Thyroid gland (tissue), 4 donors: ENCODE measurements around the gene H6PD. TPM values are rescaled to one million over a fixed set of nuclear protein-coding genes. Genes with fewer than 3 reads are reported as not detected.

Experiments
- DNase-seq, 2 donors: peaks; one replicate each; pipeline ENCODE4 v3.0.0-alpha.2; 2019
- H3K27ac ChIP-seq, 3 donors: fragments of 200-600 bp; sonication (generic); 1 replicate in 2 of 3; 2 replicates in 1 of 3; pipeline ENCODE4 v1.5.1; 2016 to 2019; ENCODE audit warnings: mild to moderate bottlenecking in 1 of 3, moderate library complexity in 1 of 3
- H3K27me3 ChIP-seq: fragments of 200-600 bp; sonication (generic); one replicate; pipeline ENCODE4 v1.5.1; 2019
- H3K36me3 ChIP-seq, 2 donors: fragments of 200-600 bp; sonication (generic); one replicate each; pipeline ENCODE4 v1.5.1; 2016 to 2019
- H3K4me1 ChIP-seq, 2 donors: fragments of 200-600 bp; sonication (generic); one replicate each; pipeline ENCODE4 v1.5.1; 2017 to 2019
- H3K4me3 ChIP-seq, 3 donors: fragments of 200-600 bp; sonication (generic); replicated peaks in 1 of 3; 1 replicate in 2 of 3; 2 replicates in 1 of 3; pipeline ENCODE4 v1.5.1; 2016; ENCODE audit warnings: mild to moderate bottlenecking in 1 of 3
- H3K9me3 ChIP-seq: fragments of 200-600 bp; sonication (generic); one replicate; pipeline ENCODE4 v1.5.1; 2017
- CTCF ChIP-seq, 6 experiments: fragments of 200-600 bp in 3 of 6; fragments of 450-650 bp in 3 of 6; sonication (generic) in 3 of 6; IDR thresholded peaks; one replicate each; pipeline ENCODE4 v1.5.1; 2016 to 2019; ENCODE audit warnings: antibody characterized with exemption in 6 of 6, mild to moderate bottlenecking in 2 of 6, inconsistent platforms in 1 of 6, moderate library complexity in 1 of 6
- POLR2A ChIP-seq, 2 donors: fragments of 450-650 bp; IDR thresholded peaks; one replicate each; pipeline ENCODE4 v1.6.1; 2017; ENCODE audit warnings: antibody characterized with exemption in 2 of 2, mild to moderate bottlenecking in 2 of 2, moderate library complexity in 1 of 2
- WGBS, 2 donors: methylation state at CpG; one replicate each; pipeline ENCODE4 v1.1.5; 2017; 5-methylcytosine and 5-hydroxymethylcytosine counted together
- intact Hi-C: fragments of 100-400 bp; cut with DNase I; formaldehyde crosslinking; loops from one replicate; pipeline ENCODE4 v1.15.1; 2023
- total RNA-seq, 4 donors: library from RNA; depleted of rRNA; stranded (reverse); fragments of >200 nt; gene quantifications; one replicate each; pipeline ENCODE4 v1.2.3, GENCODE V29; 2016

Gene H6PD
- total RNA-seq, 4 donors from 2014 or later, result 36.3 to 64.2 (median 43.6) TPM

GRCh38 chr1:9317072-9317471, 82.5 kb downstream of the H6PD start:
- Histone ChIP-seq H3K4me3 (no peak overlapping the region), H3K27ac (peak overlapping the region; percentile 90 to 93 (median 91)), H3K36me3 (no peaks in the 10 kb centered on the region), H3K9me3 (no peaks in the 10 kb centered on the region), H3K27me3 (no peaks in the 10 kb centered on the region), H3K4me1 (peaks cover 89 to 96% of the 10 kb centered on the region in 2 donors)
- 95 to 98% methylated on average over 7 of the region's 7 CpGs for WGBS, 2 donors
- intact Hi-C loops, result no loop called here
- no peak for TF ChIP-seq POLR2A (IDR thresholded peaks at IDR 0.05)
- no peak for TF ChIP-seq CTCF (IDR thresholded peaks at IDR 0.05)
- no peak for DNase-seq

- H3K27me3 ChIP-seq, result no peaks in the 10 kb centered on the region
- no peaks in the 10 kb centered on the region for H3K36me3 ChIP-seq
- WGBS, 2 donors, result 71 to 75% methylated on average over 26 to 28 of the region's 28 CpGs
- DNase-seq, result peak; percentile 61 to 73
- no peak overlapping the region for H3K4me3 ChIP-seq
- TF ChIP-seq CTCF (IDR thresholded peaks at IDR 0.05), result no peak
- peaks cover 84 to 96% of the 10 kb centered on the region in 2 donors for H3K4me1 ChIP-seq
- no peaks in the 10 kb centered on the region for H3K9me3 ChIP-seq
- intact Hi-C loops, result no loop called here
- peak overlapping the region in 2 of 3 donors; percentile 90 to 91 for H3K27ac ChIP-seq
These were observed 83.2 kb downstream of the H6PD start for GRCh38 chr1:9317591-9318417.

GRCh38 chr1:9319208-9319788, 84.7 kb downstream of the H6PD start:
- peaks cover 72 to 94% of the 10 kb centered on the region in 2 donors for H3K4me1 ChIP-seq
- no peak overlapping the region for H3K4me3 ChIP-seq
- H3K27ac ChIP-seq, result no peak overlapping the region
- H3K9me3 ChIP-seq, result no peaks in the 10 kb centered on the region
- WGBS, 2 donors, result 90 to 94% methylated on average over 9 to 19 of the region's 20 CpGs
- no peaks in the 10 kb centered on the region for H3K27me3 ChIP-seq
- intact Hi-C loops, result no loop called here
- DNase-seq, result no peak
- H3K36me3 ChIP-seq, result no peaks in the 10 kb centered on the region
- TF ChIP-seq POLR2A (IDR thresholded peaks at IDR 0.05) (no peak), CTCF (IDR thresholded peaks at IDR 0.05) (no peak)

- Histone ChIP-seq H3K4me3 (no peak overlapping the region), H3K27ac (no peak overlapping the region), H3K27me3 (no peaks in the 10 kb centered on the region), H3K36me3 (no peaks in the 10 kb centered on the region), H3K9me3 (no peaks in the 10 kb centered on the region), H3K4me1 (peaks cover 70 to 94% of the 10 kb centered on the region in 2 donors)
- no peak for DNase-seq
- WGBS, 2 donors, result 87 to 95% methylated on average over 16 to 18 of the region's 21 CpGs
- no peak for TF ChIP-seq CTCF (IDR thresholded peaks at IDR 0.05)
- no peak for TF ChIP-seq POLR2A (IDR thresholded peaks at IDR 0.05)
- intact Hi-C loops, result no loop called here
These were observed 85.4 kb downstream of the H6PD start for GRCh38 chr1:9319789-9320519.

Other genes with a start within 250 kb of the H6PD start
- under 1 TPM in 2 of 4 donors, not detected in 2; 0.22 to 0.58 TPM for gene SLC2A7, start 208.4 kb upstream of the H6PD start, total RNA-seq
- gene SLC2A5, start 165.1 kb upstream of the H6PD start, total RNA-seq, result 1 to 10 TPM in 1 of 4 donors, under 1 TPM in 3; 0.73 to 1.1 (median 0.88) TPM
- gene GPR157, start 105.7 kb upstream of the H6PD start, total RNA-seq, result 10 to 100 TPM in 1 of 4 donors, 1 to 10 TPM in 3; 5.6 to 10.4 (median 7.3) TPM
- 10 to 100 TPM; 30.5 to 65.0 (median 36.2) TPM for gene SPSB1, start 58.1 kb downstream of the H6PD start, total RNA-seq